Activated CD4-positive, alpha-beta T cell treated with anti-CD3 and anti-CD28 coated beads for 36 hours (primary cell): ENCODE measurements around the gene DMBT1. TPM values are rescaled to one million over a fixed set of nuclear protein-coding genes. Genes with fewer than 3 reads are reported as not detected.
"Not testable (repeated sequence)": the region's sequence is repeated elsewhere in the genome, so short reads cannot be mapped to it uniquely, and the experiment has no call there.

Experiments used
- ATAC-seq: fragments of 200-7000 bp; cut with Tn5 transposase; one replicate; pipeline ENCODE4 v1.10.0; 2021; ENCODE audit warnings: mild to moderate bottlenecking, moderate library complexity
- CTCF ChIA-PET: fragments of 350-600 bp; sonication (Branson Sonifier 250); formaldehyde crosslinking; loops from one replicate; lab custom pipeline; 2021; ENCODE audit warnings: antibody characterized with exemption; lab: Charles Lee
- POLR2A ChIA-PET: fragments of 350-600 bp; sonication (Branson Sonifier 250); formaldehyde crosslinking; loops from one replicate; lab custom pipeline; 2021; ENCODE audit warnings: antibody characterized with exemption, inconsistent platforms; lab: Charles Lee
- DNase-seq: peaks from one replicate; pipeline ENCODE4 v3.0.0-alpha.2; 2020
- H3K27ac Mint-ChIP-seq: one replicate; pipeline ENCODE4 v1.8.0; 2021; ENCODE audit warnings: mixed read lengths
- H3K27me3 Mint-ChIP-seq: one replicate; pipeline ENCODE4 v1.8.0; 2021; ENCODE audit warnings: mixed read lengths
- H3K36me3 Mint-ChIP-seq: one replicate; pipeline ENCODE4 v1.8.0; 2021; ENCODE audit warnings: low read depth, mixed read lengths
- H3K4me1 Mint-ChIP-seq: one replicate; pipeline ENCODE4 v1.8.0; 2021; ENCODE audit warnings: mixed read lengths
- H3K4me3 Mint-ChIP-seq: one replicate; pipeline ENCODE4 v1.8.0; 2021; ENCODE audit warnings: mild to moderate bottlenecking, moderate library complexity, mixed read lengths
- H3K9me3 Mint-ChIP-seq: one replicate; pipeline ENCODE4 v1.8.0; 2021; ENCODE audit warnings: low read depth, mixed read lengths
- intact Hi-C, 2 experiments: fragments of 100-400 bp; cut with DNase I in 1 of 2; cut with micrococcal nuclease in 1 of 2; formaldehyde crosslinking; loops; one replicate each; pipeline versions ENCODE4 v1.14.2 to v1.15.1; 2022 to 2024; cut with DNase I, micrococcal nuclease
- total RNA-seq, 2 experiments: library from RNA; stranded (reverse); gene quantifications; one replicate each; pipeline ENCODE4 v1.2.3, GENCODE V29; 2021

The DMBT1 gene
- total RNA-seq, 2 experiments from 2014 or later, result not detected

- ATAC-seq, H3K9me3 Mint-ChIP-seq, POLR2A ChIA-PET, intact Hi-C loops, H3K4me1 Mint-ChIP-seq, DNase-seq, H3K27me3 Mint-ChIP-seq, H3K27ac Mint-ChIP-seq, H3K4me3 Mint-ChIP-seq, CTCF ChIA-PET, H3K36me3 Mint-ChIP-seq: not testable (repeated sequence)
Observed at GRCh38 chr10:122586070-122586469, 25.5 kb downstream of the DMBT1 start.

GRCh38 chr10:122587098-122587760 is 26.7 kb downstream of the DMBT1 start:
- DNase-seq, result no peak
- CTCF ChIA-PET, result no interaction called here
- Mint-ChIP-seq H3K4me1 (no peaks in the 10 kb centered on the region), H3K9me3 (no peaks in the 10 kb centered on the region), H3K27me3 (no peaks in the 10 kb centered on the region), H3K27ac (no peak overlapping the region), H3K4me3 (no peak overlapping the region), H3K36me3 (no peaks in the 10 kb centered on the region)
- POLR2A ChIA-PET, result no interaction called here
- intact Hi-C loops, result no loop called here
- ATAC-seq, result no peak

- intact Hi-C loops, result no loop called here
- CTCF ChIA-PET, result interaction anchor here (0.7 kb wide), 1 partner anchor 35 kb away, joined by 3 read pairs; no protein-coding TSS in a partner anchor
Observed at GRCh38 chr10:122588381-122588780, 27.8 kb downstream of the DMBT1 start.

GRCh38 chr10:122590153-122590552 is 29.6 kb downstream of the DMBT1 start:
- no peak overlapping the region for H3K27ac Mint-ChIP-seq
- H3K9me3 Mint-ChIP-seq, result no peaks in the 10 kb centered on the region
- no peaks in the 10 kb centered on the region for H3K4me1 Mint-ChIP-seq
- ChIA-PET CTCF (no interaction called here), POLR2A (no interaction called here)
- no peak for ATAC-seq
- no peaks in the 10 kb centered on the region for H3K36me3 Mint-ChIP-seq
- no peaks in the 10 kb centered on the region for H3K27me3 Mint-ChIP-seq
- H3K4me3 Mint-ChIP-seq, result no peak overlapping the region
- no peak for DNase-seq
- intact Hi-C loops, result no loop called here

More at GRCh38 chr10:122588381-122588780, 27.8 kb downstream of the DMBT1 start:
- Mint-ChIP-seq H3K27me3 (no peaks in the 10 kb centered on the region), H3K36me3 (no peaks in the 10 kb centered on the region), H3K27ac (no peak overlapping the region), H3K9me3 (no peaks in the 10 kb centered on the region), H3K4me1 (no peaks in the 10 kb centered on the region), H3K4me3 (no peak overlapping the region)
- no peak for ATAC-seq
- POLR2A ChIA-PET, result no interaction called here
- no peak for DNase-seq

GRCh38 chr10:122591736-122592135 is 31.2 kb downstream of the DMBT1 start:
- POLR2A ChIA-PET, result no interaction called here

GRCh38 chr10:122592161-122592560 is 31.6 kb downstream of the DMBT1 start:
- intact Hi-C loops, result no loop called here
- no peak overlapping the region for H3K27ac Mint-ChIP-seq

More at GRCh38 chr10:122591736-122592135, 31.2 kb downstream of the DMBT1 start:
- ATAC-seq (no peak), DNase-seq (peak; percentile 7)
- CTCF ChIA-PET, result interaction anchor here (1.2 kb wide), 1 partner anchor 26 kb away, joined by 4 read pairs; no protein-coding TSS in a partner anchor
- no peaks in the 10 kb centered on the region for H3K9me3 Mint-ChIP-seq
- H3K27me3 Mint-ChIP-seq, result no peaks in the 10 kb centered on the region
- H3K4me3 Mint-ChIP-seq, result no peak overlapping the region
- H3K4me1 Mint-ChIP-seq, result no peaks in the 10 kb centered on the region
- no peaks in the 10 kb centered on the region for H3K36me3 Mint-ChIP-seq
- intact Hi-C loops, result no loop called here
- no peak overlapping the region for H3K27ac Mint-ChIP-seq

GRCh38 chr10:122617476-122618270 is 57.1 kb downstream of the DMBT1 start:
- no peaks in the 10 kb centered on the region for H3K9me3 Mint-ChIP-seq
- ChIA-PET POLR2A (interaction anchor here (0.6 kb wide), 1 partner anchor 185 kb away, joined by 3 read pairs; no protein-coding TSS in a partner anchor), CTCF (no interaction called here)
- DNase-seq, result no peak
- H3K4me3 Mint-ChIP-seq, result no peak overlapping the region
- H3K27me3 Mint-ChIP-seq, result peaks cover 7% of the 10 kb centered on the region
- H3K4me1 Mint-ChIP-seq, result no peaks in the 10 kb centered on the region
- no peaks in the 10 kb centered on the region for H3K36me3 Mint-ChIP-seq
- intact Hi-C loops, result no loop called here
- no peak for ATAC-seq
- no peak overlapping the region for H3K27ac Mint-ChIP-seq

More at GRCh38 chr10:122592161-122592560, 31.6 kb downstream of the DMBT1 start:
- Mint-ChIP-seq H3K36me3 (no peaks in the 10 kb centered on the region), H3K27me3 (no peaks in the 10 kb centered on the region), H3K9me3 (no peaks in the 10 kb centered on the region), H3K4me3 (no peak overlapping the region), H3K4me1 (no peaks in the 10 kb centered on the region)
- no peak for DNase-seq
- ChIA-PET POLR2A (no interaction called here), CTCF (no interaction called here)
- ATAC-seq, result no peak

GRCh38 chr10:122618461-122619165 is 58.1 kb downstream of the DMBT1 start:
- ChIA-PET CTCF (interaction anchor here (0.6 kb wide), 1 partner anchor 489 kb away, joined by 3 read pairs; no protein-coding TSS in a partner anchor), POLR2A (interaction anchor here (0.6 kb wide), 1 partner anchor 184 kb away, joined by 3 read pairs; no protein-coding TSS in a partner anchor)

GRCh38 chr10:122620961-122621360 is 60.4 kb downstream of the DMBT1 start:
- intact Hi-C loops, result not testable (repeated sequence)

More at GRCh38 chr10:122618461-122619165, 58.1 kb downstream of the DMBT1 start:
- Mint-ChIP-seq H3K4me3 (no peak overlapping the region), H3K27ac (no peak overlapping the region), H3K36me3 (no peaks in the 10 kb centered on the region), H3K9me3 (no peaks in the 10 kb centered on the region), H3K4me1 (no peaks in the 10 kb centered on the region), H3K27me3 (peaks cover 10% of the 10 kb centered on the region)
- DNase-seq, result no peak
- intact Hi-C loops, result no loop called here
- ATAC-seq, result no peak

GRCh38 chr10:122624546-122624945 is 64.0 kb downstream of the DMBT1 start:
- Mint-ChIP-seq H3K4me3 (no peak overlapping the region), H3K27me3 (peaks cover 12% of the 10 kb centered on the region), H3K36me3 (no peaks in the 10 kb centered on the region), H3K4me1 (no peaks in the 10 kb centered on the region), H3K27ac (no peak overlapping the region), H3K9me3 (no peaks in the 10 kb centered on the region)
- intact Hi-C loops, result no loop called here
- ChIA-PET POLR2A (no interaction called here), CTCF (no interaction called here)
- ATAC-seq, result no peak
- DNase-seq, result no peak

More at GRCh38 chr10:122620961-122621360, 60.4 kb downstream of the DMBT1 start:
- POLR2A ChIA-PET, H3K4me1 Mint-ChIP-seq, H3K27ac Mint-ChIP-seq, ATAC-seq, H3K27me3 Mint-ChIP-seq, H3K9me3 Mint-ChIP-seq, H3K4me3 Mint-ChIP-seq, DNase-seq, H3K36me3 Mint-ChIP-seq: not testable (repeated sequence)
- CTCF ChIA-PET, result interaction anchor here (0.6 kb wide), 1 partner anchor 780 kb away, joined by 3 read pairs; no protein-coding TSS in a partner anchor

- H3K4me1 Mint-ChIP-seq, result no peaks in the 10 kb centered on the region
- intact Hi-C loops, result no loop called here
- DNase-seq (no peak), ATAC-seq (no peak)
- POLR2A ChIA-PET, result no interaction called here
- H3K27me3 Mint-ChIP-seq, result peaks cover 7% of the 10 kb centered on the region
- H3K9me3 Mint-ChIP-seq, result no peaks in the 10 kb centered on the region
- CTCF ChIA-PET, result no interaction called here
- no peaks in the 10 kb centered on the region for H3K36me3 Mint-ChIP-seq
- no peak overlapping the region for H3K27ac Mint-ChIP-seq
- no peak overlapping the region for H3K4me3 Mint-ChIP-seq
Observed at GRCh38 chr10:122630526-122630925, 70.0 kb downstream of the DMBT1 start.
